Fibroblast of lung (primary cell): ENCODE measurements around the gene TXNDC5. TPM values are rescaled to one million over a fixed set of nuclear protein-coding genes. Genes with fewer than 3 reads are reported as not detected.
A peak's percentile ranks its signal among the peaks of the same experiment; 100 is the strongest.

Experiments used
- DNase-seq, 2 donors: peaks; one replicate each; pipeline versions ENCODE4 v3.0.0 to v3.0.0-alpha.2; 2010; ENCODE audit warnings: low read depth in 2 of 2
- H2AFZ ChIP-seq: 2 replicates; pipeline ENCODE4 v1.5.1; 2012; ENCODE audit warnings: low read length, control low read depth, inconsistent platforms
- H3K27ac ChIP-seq: 2 replicates; pipeline ENCODE4 v1.5.1; 2011; ENCODE audit warnings: low read length, control low read depth; ENCODE audit not compliant: insufficient read depth
- H3K27me3 ChIP-seq: 2 replicates; pipeline ENCODE4 v1.5.1; 2011; ENCODE audit warnings: mild to moderate bottlenecking, low read length; ENCODE audit not compliant: control insufficient read depth, insufficient read depth
- H3K36me3 ChIP-seq: 2 replicates; pipeline ENCODE4 v1.5.1; 2011; ENCODE audit warnings: low read length; ENCODE audit not compliant: control insufficient read depth, insufficient read depth
- H3K4me1 ChIP-seq: 2 replicates; pipeline ENCODE4 v1.5.1; 2011; ENCODE audit warnings: low read length; ENCODE audit not compliant: control insufficient read depth, insufficient read depth; ENCODE audit errors: extremely low read depth
- H3K4me2 ChIP-seq: 2 replicates; pipeline ENCODE4 v1.5.1; 2011; ENCODE audit warnings: low read length, control low read depth; ENCODE audit not compliant: insufficient read depth; ENCODE audit errors: extremely low read depth
- H3K4me3 ChIP-seq, 4 experiments: fragments of 200-600 bp in 1 of 4; sonication (generic) in 1 of 4; replicated peaks in 1 of 4; 2 replicates each; pipeline ENCODE4 v1.5.1; 2011 to 2016; ENCODE audit warnings: low read length in 4 of 4, low read depth in 3 of 4, mild to moderate bottlenecking in 3 of 4, control low read depth in 2 of 4, inconsistent platforms in 1 of 4, mixed read lengths in 1 of 4; ENCODE audit not compliant: insufficient read depth in 1 of 4; ENCODE audit errors: control extremely low read depth in 1 of 4
- H3K79me2 ChIP-seq: 2 replicates; pipeline ENCODE4 v1.5.1; 2012; ENCODE audit warnings: mild to moderate bottlenecking, low read length, inconsistent platforms; ENCODE audit not compliant: control insufficient read depth, insufficient read depth
- H3K9ac ChIP-seq: 2 replicates; pipeline ENCODE4 v1.5.1; 2011; ENCODE audit warnings: mild to moderate bottlenecking, low read length, control low read depth; ENCODE audit not compliant: insufficient read depth
- H3K9me3 ChIP-seq: 2 replicates; pipeline ENCODE4 v1.5.1; 2012; ENCODE audit warnings: low read depth, low read length; ENCODE audit not compliant: control insufficient read depth, insufficient read depth
- H4K20me1 ChIP-seq: 2 replicates; pipeline ENCODE4 v1.5.1; 2011; ENCODE audit warnings: low read length; ENCODE audit not compliant: control insufficient read depth, insufficient read depth; ENCODE audit errors: extremely low read depth
- CTCF ChIP-seq, 2 donors: IDR thresholded peaks in 1 of 2; conservative IDR thresholded peaks in 1 of 2; 1 replicate in 1 of 2; 2 replicates in 1 of 2; pipeline ENCODE4 v1.5.1; 2011 to 2012; ENCODE audit warnings: low read length in 2 of 2, control low read depth in 1 of 2, inconsistent platforms in 1 of 2, low read depth in 1 of 2, mild to moderate bottlenecking in 1 of 2
- EZH2 ChIP-seq: IDR thresholded peaks from 2 replicates; pipeline ENCODE4 v1.5.1; 2012; ENCODE audit warnings: low read length, control low read depth, mild to moderate bottlenecking; ENCODE audit errors: missing control alignments
- polyA minus RNA-seq: library from RNA; depleted of rRNA, polyadenylated mRNA; stranded (reverse); fragments of >200 nt; gene quantifications from 2 replicates; pipeline ENCODE4 v1.2.3, GENCODE V29; 2011; ENCODE audit warnings: low replicate concordance
- polyA plus RNA-seq, 2 donors: library from polyadenylated mRNA; depleted of rRNA in 1 of 2; stranded (reverse) in 1 of 2; unstranded in 1 of 2; fragments of >200 nt; gene quantifications; 2 replicates each; pipeline ENCODE4 v1.2.1, GENCODE V29; 2011 to 2012; ENCODE audit warnings: missing spikeins in 1 of 2
- total RNA-seq: library from RNA; depleted of rRNA; stranded (reverse); fragments of >200 nt; gene quantifications from 2 replicates; pipeline ENCODE4 v1.2.1, GENCODE V29; 2014

The TXNDC5 gene
- total RNA-seq (253 and 349 TPM in 2 replicates), polyA plus RNA-seq (329 and 354 TPM in 2 replicates), polyA minus RNA-seq (172 and 178 TPM in 2 replicates)
- polyA plus RNA-seq (2012), result 277 and 313 TPM in 2 replicates

DNA sequence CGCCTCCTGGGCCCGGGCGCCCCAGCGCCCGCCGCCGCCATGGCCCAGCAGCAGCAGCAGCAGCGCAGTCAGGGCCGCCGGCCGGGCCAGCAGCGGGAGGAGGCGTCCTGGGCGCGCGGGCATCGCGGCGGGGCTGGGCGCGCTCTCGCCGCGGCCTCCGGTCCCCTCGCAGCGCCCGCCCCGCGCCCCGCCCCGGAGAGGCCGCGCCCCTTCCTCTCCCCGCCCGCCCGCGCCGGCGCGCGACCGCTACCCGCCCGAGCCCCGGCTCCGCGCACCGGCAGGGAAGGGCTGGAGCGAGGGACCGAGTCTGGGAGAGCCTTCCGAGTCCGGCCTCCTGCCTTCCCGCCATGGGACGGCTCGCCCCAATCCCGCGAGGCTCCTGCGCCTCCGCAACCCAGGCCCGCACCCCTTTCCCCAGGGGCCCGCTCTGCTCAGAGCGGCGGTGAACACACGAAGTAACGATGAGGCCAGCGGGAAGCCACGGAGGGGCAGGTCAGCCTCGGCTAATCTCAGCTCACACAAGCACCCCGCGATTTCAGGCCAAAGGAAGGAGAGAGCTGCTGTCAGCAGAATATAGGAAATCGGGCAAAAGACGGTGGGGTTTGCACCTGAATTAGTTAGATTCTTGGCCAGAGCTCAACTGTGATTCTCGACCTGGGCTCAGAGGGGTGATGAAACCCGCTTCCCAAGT lies at the start of gene TXNDC5:
TXNDC5 (minus strand) TSS at position 135 of the 691 bp plus-strand sequence; CDS start at position 123, 12 bp downstream.
- Histone ChIP-seq H3K4me1 (peaks cover 4% of the 10 kb centered on the region), H3K9me3 (no peaks in the 10 kb centered on the region)
- no peak for TF ChIP-seq CTCF (conservative IDR thresholded peaks at IDR 0.05 in 1 of 2, IDR thresholded peaks at IDR 0.05 in 1 of 2; ENCODE audit: low read depth in 1 of 2, low read length in 2 of 2)
- TF ChIP-seq EZH2, result no peak

DNA sequence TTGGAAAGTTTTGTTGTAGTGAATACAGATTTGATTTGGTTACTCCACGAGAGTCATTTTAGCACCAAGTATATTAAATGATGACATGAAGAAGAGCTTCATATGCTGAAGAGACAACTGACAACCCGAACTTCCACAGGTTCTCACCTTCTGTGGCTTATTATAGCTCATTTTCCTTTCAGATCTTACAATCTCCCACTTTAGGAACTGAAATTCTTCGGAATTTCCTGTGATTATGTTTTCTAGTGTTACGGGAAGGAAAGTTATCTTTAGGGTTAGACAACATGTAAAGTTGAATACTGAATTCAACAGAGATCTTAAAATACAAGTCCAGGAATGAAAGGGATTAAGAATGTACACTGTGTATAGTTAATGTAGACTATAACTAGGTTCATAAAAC lies 49.6 kb upstream of the TXNDC5 start:
- Histone ChIP-seq H3K79me2 (no peaks in the 10 kb centered on the region), H4K20me1 (no peaks in the 10 kb centered on the region), H3K4me3 (no peak overlapping the region), H3K4me2 (no peak overlapping the region), H3K36me3 (no peaks in the 10 kb centered on the region), H3K9me3 (no peaks in the 10 kb centered on the region), H2AFZ (no peak overlapping the region), H3K27ac (no peak overlapping the region), H3K4me1 (no peaks in the 10 kb centered on the region), H3K27me3 (no peaks in the 10 kb centered on the region), H3K9ac (no peak overlapping the region)
- TF ChIP-seq CTCF (conservative IDR thresholded peaks at IDR 0.05 in 1 of 2, IDR thresholded peaks at IDR 0.05 in 1 of 2; ENCODE audit: low read depth in 1 of 2, low read length in 2 of 2) (no peak), EZH2 (no peak)
- no peak for DNase-seq

More for the DNA sequence above, at the start of gene TXNDC5:
- Histone ChIP-seq H3K4me3 (peak within 1 kb of the TSS; percentile 65 to 81 (median 76)), H3K36me3 (no peaks in the 10 kb centered on the region), H3K27me3 (peaks cover 9% of the 10 kb centered on the region), H4K20me1 (no peaks in the 10 kb centered on the region), H3K9ac (peak within 1 kb of the TSS; percentile 65), H3K4me2 (peak within 1 kb of the TSS; percentile 94), H2AFZ (peak within 1 kb of the TSS; percentile 80), H3K79me2 (peaks cover 34% of the 10 kb centered on the region), H3K27ac (peak within 1 kb of the TSS; percentile 78)
- peak; percentile 60 to 68 for DNase-seq

DNA sequence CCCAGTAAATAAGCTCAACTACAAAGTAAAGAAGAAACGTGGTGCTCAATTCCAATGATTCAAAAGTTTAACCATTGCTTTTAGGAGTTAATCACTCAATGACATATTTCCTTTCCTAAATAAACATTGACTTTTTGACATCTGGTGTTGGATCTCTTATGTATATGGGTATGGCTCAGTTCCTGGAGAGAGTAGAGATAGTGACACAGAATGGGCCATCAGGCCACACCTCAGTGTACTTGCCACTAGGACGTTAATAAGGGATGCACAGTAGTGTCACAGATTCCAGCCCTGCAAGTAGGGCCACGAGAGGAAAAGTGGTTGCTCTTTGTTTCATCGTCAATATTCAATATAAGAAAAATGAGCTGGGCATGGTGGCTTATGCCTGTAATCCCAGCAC lies 48.9 kb upstream of the TXNDC5 start:
- H3K27ac ChIP-seq, result no peak overlapping the region
- H3K4me2 ChIP-seq, result no peak overlapping the region
- no peaks in the 10 kb centered on the region for H3K79me2 ChIP-seq
- H3K9me3 ChIP-seq, result no peaks in the 10 kb centered on the region
- H3K4me1 ChIP-seq, result no peaks in the 10 kb centered on the region
- H3K27me3 ChIP-seq, result no peaks in the 10 kb centered on the region
- DNase-seq, result no peak
- H3K4me3 ChIP-seq, result no peak overlapping the region
- H3K9ac ChIP-seq, result no peak overlapping the region
- no peaks in the 10 kb centered on the region for H3K36me3 ChIP-seq
- no peak overlapping the region for H2AFZ ChIP-seq
- H4K20me1 ChIP-seq, result no peaks in the 10 kb centered on the region
- no peak for TF ChIP-seq CTCF (conservative IDR thresholded peaks at IDR 0.05 in 1 of 2, IDR thresholded peaks at IDR 0.05 in 1 of 2; ENCODE audit: low read depth in 1 of 2, low read length in 2 of 2)
- no peak for TF ChIP-seq EZH2
